HT1080 (cell line): ENCODE measurements around the gene ZBTB7C. TPM values are rescaled to one million over a fixed set of nuclear protein-coding genes. Genes with fewer than 3 reads are reported as not detected.

Source experiments
- DNase-seq: peaks from one replicate; pipeline ENCODE4 v3.0.0-alpha.2; 2015; ENCODE audit warnings: low read depth
- total RNA-seq: library from RNA; depleted of rRNA; stranded (reverse); fragments of >200 nt; shearing (Covaris generic); gene quantifications from 2 replicates; pipeline ENCODE4 v1.2.3, GENCODE V29; 2014

ZBTB7C gene
- total RNA-seq, 1 experiment from 2014 or later = 0.05 TPM

- no peak for DNase-seq
Observed at GRCh38 chr18:48418539-48419276, 9.5 kb upstream of the ZBTB7C start.

DNA sequence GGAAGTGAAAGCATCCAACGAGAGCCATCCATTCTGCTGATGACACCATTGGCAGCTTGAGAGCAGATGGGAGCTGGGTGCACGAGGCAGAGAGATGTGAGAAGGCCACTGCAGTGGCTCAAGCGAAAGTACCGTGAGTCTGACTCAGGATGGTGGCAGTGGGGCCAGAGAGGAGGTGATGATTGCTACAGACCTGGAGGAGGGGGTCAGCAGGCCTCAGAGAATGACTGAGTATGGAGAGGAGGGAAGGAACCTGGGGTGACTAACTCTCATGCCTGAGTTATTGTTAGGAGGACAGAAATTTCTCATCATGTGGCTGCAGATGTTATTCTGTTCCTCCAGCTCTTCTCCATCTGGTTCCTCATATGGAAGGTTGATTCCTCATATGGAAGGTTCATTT lies 8.8 kb upstream of the ZBTB7C start:
- peak; percentile 31 for DNase-seq

DNA sequence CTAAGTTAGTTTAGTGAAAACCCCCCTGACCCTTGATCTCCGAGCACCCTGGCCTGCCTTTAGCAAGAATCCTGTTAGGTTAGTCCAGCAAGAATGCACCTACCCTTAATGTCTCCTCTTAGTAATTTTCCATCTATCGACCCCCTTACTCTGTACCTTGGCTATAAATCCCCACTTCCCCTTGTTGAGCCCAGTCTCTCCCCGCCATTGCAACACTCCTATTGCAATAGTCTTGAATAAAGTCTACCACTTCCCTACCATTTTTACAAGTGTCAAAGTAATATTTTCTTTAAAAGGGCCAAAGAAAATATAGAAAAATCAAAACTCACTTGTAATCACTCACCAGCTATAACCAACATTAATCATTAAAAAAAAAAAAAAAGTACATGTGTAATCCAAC lies 4.2 kb upstream of the ZBTB7C start:
- DNase-seq = no peak

GRCh38 chr18:48412339-48412929 lies 3.3 kb upstream of the ZBTB7C start:
- DNase-seq = peak; percentile 32

GRCh38 chr18:48410095-48410920 lies 1.1 kb upstream of the ZBTB7C start:
- DNase-seq = peak; percentile 77

DNA sequence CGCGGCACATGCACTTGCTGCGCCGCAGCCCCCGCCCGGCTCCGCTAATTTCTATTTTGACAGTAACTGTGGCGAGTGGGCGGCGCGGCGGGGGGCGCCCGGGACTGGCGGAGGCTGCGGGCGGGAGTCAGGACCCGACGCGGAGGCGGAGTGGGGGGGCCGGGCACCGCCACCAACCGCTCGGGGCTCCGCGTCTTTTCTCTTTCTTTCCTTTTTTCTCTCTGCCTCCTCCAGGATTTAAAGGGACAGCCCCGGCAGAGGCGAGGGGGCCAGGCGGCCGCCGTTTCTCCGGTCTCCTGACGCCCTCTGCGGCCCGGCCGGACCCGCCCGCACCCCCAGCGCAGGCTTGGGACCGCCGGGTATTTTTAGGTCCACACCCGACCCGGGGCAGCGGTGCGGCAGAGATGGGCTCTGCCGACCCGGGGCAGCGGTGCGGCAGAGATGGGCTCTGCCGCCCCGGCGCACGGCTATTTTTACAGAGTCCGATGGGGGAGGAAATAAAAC lies 460 bp upstream of the ZBTB7C start:
- DNase-seq = peak; percentile 10

GRCh38 chr18:48408111-48408726 lies 964 bp downstream of the ZBTB7C start:
- DNase-seq = no peak

GRCh38 chr18:48407358-48407757 lies 1.8 kb downstream of the ZBTB7C start:
- DNase-seq = no peak

GRCh38 chr18:48405978-48406377 lies 3.2 kb downstream of the ZBTB7C start:
- no peak for DNase-seq

DNA sequence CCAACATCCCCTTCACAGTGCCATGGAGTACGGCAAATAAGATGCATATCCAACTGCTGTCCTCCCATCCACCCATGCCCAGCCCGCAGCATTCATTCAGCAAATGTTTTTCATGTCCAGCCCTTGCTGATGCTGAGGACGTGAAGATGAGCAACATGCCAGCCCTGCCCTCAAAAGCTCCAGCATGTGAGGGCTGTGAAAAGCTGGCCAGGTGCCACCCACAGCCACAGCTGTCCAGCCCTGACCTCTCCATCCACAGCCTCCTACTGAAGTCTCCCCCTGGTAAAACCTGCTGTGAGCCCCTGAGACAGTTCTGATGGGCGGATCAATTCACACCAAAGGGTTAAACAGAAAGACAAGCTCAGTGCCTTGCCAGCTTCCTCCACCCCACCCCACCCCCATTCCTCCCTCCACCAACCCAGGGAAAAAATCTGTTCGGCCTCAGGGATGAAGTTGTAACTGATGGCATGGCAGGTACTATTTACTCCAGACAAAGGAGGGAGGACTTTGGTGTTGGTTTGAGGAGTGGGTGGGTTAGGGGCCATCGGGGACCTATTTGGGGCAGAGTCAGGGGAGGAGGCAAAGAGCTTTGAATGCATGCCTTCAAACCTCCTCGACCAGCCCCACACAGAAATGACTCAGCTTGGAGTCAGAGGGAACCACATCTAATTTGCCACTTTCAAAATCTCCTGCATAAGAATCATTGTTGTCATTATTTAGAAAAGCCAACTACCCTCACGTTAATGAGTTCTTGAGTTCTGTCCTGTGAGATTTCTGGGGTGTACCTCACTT lies 4.3 kb downstream of the ZBTB7C start:
- DNase-seq = peak; percentile 67

- DNase-seq = peak; percentile 56
Observed at GRCh38 chr18:48402953-48403352, 6.2 kb downstream of the ZBTB7C start.

DNA sequence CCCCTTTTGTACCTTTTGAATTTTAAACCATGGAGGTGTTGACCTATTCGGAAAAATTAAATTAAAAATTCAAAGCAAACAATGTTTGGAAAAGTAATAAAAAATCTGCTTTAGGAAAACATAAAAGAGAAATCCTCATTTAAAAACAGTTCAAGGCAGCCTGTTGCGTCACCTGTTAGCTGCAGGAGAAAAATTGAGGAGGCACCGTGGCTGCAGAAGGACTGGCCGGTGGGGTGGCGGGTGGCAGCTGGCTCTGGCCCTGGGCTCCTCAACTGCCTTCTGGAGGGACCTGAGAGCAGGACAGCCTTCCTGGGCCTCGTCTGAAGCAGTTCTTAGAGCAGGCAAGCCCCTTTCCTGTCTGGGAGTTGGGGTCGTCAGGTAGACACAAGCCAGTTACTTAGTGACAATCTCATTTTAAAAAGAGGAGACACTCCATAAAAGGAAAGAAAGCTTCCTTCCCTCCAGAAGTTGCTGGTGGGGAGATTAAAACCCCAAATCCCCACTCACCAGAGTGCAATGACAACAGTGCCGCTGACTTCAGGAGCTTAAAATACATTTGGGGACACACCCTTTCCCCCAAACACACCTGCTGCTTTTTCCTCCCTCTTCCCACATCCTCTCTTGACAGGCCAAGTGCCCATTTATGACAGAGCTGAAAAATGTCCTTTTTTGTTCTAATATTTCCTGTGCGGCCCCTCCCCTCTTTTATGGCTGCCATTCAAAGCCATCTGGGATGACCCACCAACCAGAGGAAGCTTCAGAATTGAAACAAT lies 9.7 kb downstream of the ZBTB7C start:
- DNase-seq = no peak

- no peak for DNase-seq
Observed at GRCh38 chr18:48398074-48398473, 11.1 kb downstream of the ZBTB7C start.

- DNase-seq = no peak
Observed at GRCh38 chr18:48397021-48397420, 12.2 kb downstream of the ZBTB7C start.

- DNase-seq = no peak
Observed at GRCh38 chr18:48396561-48396960, 12.6 kb downstream of the ZBTB7C start.

GRCh38 chr18:48395646-48396045 lies 13.5 kb downstream of the ZBTB7C start:
- no peak for DNase-seq

DNA sequence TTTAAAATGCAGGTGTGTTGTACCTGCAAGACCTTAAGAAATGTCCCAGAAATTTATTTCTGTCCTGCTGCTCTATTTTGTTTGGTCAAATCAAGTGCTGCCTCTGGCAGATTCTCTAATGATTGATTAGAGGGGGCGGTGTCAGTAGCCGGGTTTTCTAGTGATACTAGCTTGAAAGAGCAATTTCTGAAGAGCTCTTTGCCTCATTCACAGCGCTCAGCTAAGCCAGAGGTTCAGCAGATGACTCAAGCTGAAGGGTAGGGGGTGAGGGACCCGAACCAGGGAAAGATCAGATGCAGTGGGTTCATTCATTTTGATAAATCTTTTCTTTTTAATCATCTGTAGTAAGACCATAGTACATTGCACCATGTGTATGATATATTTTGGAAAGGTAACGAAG lies 15.0 kb downstream of the ZBTB7C start:
- no peak for DNase-seq

DNA sequence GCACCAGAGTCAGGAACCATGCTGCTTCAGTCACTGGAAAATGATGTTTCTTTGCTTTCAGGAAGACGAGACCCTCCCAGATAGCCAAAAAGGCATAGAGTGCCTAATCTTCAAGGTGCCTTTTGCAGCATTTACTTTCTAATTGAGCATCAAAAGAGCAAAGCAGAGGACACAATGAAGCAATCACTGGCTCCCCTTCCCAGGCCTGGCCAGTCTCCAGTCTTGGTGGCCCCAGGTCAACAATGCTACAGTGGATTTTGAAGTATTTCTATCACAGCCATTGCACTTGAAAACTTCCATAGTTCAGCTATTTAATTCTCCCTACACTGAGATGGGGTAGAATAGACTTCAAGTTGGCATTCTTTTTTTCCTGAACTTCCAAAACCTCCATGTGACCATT lies 15.4 kb downstream of the ZBTB7C start:
- DNase-seq = no peak

DNA sequence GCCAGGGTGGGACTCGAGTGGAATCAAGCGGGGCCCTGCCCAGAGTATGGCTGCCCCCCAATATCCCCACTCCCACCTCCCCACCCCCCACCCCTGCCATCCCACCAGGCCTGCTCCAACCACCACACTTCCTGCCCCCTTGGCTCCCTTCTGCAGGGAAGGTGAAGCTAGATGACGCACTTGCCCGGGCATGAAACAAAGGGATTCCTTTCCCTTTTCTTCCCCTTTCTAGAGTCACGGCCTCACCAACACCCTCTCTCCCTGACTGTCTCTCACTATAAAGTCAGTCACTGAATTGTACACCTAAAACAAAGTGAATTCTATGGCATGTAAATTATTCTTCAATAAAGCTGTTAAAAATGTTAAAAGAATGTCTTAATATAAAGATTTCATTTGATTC lies 16.0 kb downstream of the ZBTB7C start:
- DNase-seq = peak; percentile 56

- no peak for DNase-seq
Observed at GRCh38 chr18:48392268-48392667, 16.9 kb downstream of the ZBTB7C start.
